C4-2B (cell line): ENCODE measurements around the gene HCN2.

ENCODE experiments used
- ZFX ChIP-seq: fragments of 450-650 bp; IDR thresholded peaks from 2 replicates; pipeline ENCODE4 v1.6.1; 2017
- TF ChIP-seq, protein P1 (sequence below): fragments of 450-650 bp; conservative IDR thresholded peaks from 2 replicates; pipeline ENCODE4 v1.5.1; 2017; ENCODE audit warnings: mild to moderate bottlenecking

DNA sequence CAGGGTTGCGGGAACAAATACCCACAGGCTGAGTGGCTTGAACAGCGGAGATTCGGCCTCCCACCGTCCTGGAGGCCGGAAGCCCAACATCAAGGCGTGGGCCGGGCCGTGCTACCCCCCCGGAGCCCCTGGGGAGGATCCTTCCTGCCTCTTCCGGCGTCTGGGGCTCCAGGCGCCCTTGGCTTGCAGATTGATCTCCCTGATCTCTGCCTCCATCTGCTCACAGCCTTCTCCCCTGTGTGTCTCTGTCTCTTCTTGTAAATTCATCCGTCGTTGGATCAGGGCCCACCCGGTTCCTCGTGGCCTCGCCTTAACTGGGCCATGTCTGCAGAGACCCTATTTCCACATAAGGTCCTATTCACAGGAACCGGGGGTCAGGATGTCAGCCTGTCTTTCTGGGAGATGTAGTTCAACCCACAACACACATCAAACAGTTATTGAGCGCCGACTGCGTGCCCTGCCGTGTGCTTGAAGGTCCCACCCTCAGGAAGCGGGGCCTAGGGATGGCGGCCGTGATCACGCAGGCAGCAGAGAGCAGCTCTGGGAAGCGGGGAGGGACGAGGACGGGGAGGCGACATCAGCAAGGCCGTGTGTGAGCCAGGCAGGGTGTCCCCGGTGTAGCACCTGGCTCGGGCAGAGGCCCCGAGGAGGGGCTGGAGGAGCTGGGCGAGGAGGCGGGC lies 21.3 kb downstream of the HCN2 start:
- TF ChIP-seq, protein P1, sequence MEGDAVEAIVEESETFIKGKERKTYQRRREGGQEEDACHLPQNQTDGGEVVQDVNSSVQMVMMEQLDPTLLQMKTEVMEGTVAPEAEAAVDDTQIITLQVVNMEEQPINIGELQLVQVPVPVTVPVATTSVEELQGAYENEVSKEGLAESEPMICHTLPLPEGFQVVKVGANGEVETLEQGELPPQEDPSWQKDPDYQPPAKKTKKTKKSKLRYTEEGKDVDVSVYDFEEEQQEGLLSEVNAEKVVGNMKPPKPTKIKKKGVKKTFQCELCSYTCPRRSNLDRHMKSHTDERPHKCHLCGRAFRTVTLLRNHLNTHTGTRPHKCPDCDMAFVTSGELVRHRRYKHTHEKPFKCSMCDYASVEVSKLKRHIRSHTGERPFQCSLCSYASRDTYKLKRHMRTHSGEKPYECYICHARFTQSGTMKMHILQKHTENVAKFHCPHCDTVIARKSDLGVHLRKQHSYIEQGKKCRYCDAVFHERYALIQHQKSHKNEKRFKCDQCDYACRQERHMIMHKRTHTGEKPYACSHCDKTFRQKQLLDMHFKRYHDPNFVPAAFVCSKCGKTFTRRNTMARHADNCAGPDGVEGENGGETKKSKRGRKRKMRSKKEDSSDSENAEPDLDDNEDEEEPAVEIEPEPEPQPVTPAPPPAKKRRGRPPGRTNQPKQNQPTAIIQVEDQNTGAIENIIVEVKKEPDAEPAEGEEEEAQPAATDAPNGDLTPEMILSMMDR: no peak
- TF ChIP-seq ZFX: no peak
